Left renal pelvis (tissue), 4 donors: ENCODE data around the gene JUP. TPM values are rescaled to one million over a fixed set of nuclear protein-coding genes. Genes with fewer than 3 reads are reported as not detected.

Source experiments
- DNase-seq, 4 donors: peaks; one replicate each; pipeline ENCODE4 v3.0.0-alpha.2; 2013; ENCODE audit warnings: low read depth in 4 of 4, low spot score in 3 of 4
- polyA plus RNA-seq, 4 donors: library from polyadenylated mRNA; unstranded; fragments of 120-200 nt; gene quantifications; one replicate each; pipeline ENCODE4 v1.2.1, GENCODE V29; 2013; ENCODE audit not compliant: insufficient read length in 4 of 4

Gene JUP
- polyA plus RNA-seq, 4 donors = 74.9 to 239 (median 187) TPM

- DNase-seq = no peak
Measured at GRCh38 chr17:41762841-41763240, 23.7 kb downstream of the JUP start.

GRCh38 chr17:41762391-41762790, 24.1 kb downstream of the JUP start:
- no peak for DNase-seq

GRCh38 chr17:41760878-41761277, 25.6 kb downstream of the JUP start:
- no peak for DNase-seq

- DNase-seq = no peak
Measured at GRCh38 chr17:41758601-41759000, 27.9 kb downstream of the JUP start.

GRCh38 chr17:41754066-41754465, 32.4 kb downstream of the JUP start:
- DNase-seq = no peak

- DNase-seq = no peak
Measured at GRCh38 chr17:41751288-41751687, 35.2 kb downstream of the JUP start.

GRCh38 chr17:41750862-41751261, 35.6 kb downstream of the JUP start:
- DNase-seq = no peak

- no peak for DNase-seq
Measured at GRCh38 chr17:41748275-41748674, 38.2 kb downstream of the JUP start.

GRCh38 chr17:41741709-41742108, 44.8 kb downstream of the JUP start:
- DNase-seq = no peak

- DNase-seq = no peak
Measured at GRCh38 chr17:41740506-41740905, 46.0 kb downstream of the JUP start.

GRCh38 chr17:41739661-41740352, 46.7 kb downstream of the JUP start:
- DNase-seq = no peak

- no peak for DNase-seq
Measured at GRCh38 chr17:41738801-41739112, 47.8 kb downstream of the JUP start.

- peak; percentile 54 to 73 (median 65) for DNase-seq
Measured at GRCh38 chr17:41738077-41738800, 48.3 kb downstream of the JUP start.

GRCh38 chr17:41737680-41738023, 48.9 kb downstream of the JUP start:
- DNase-seq = no peak

- no peak for DNase-seq
Measured at GRCh38 chr17:41736983-41737679, 49.4 kb downstream of the JUP start.

GRCh38 chr17:41735744-41736143, 50.8 kb downstream of the JUP start:
- DNase-seq = no peak

GRCh38 chr17:41734949-41735313, 51.6 kb downstream of the JUP start:
- DNase-seq = no peak

- no peak for DNase-seq
Measured at GRCh38 chr17:41734139-41734948, 52.2 kb downstream of the JUP start, which contains the start of gene HAP1. HAP1 (minus strand) TSS chr17:41734643; CDS start chr17:41734634, 9 bp downstream.

GRCh38 chr17:41733348-41734138, 53.0 kb downstream of the JUP start:
- DNase-seq = no peak

GRCh38 chr17:41731836-41732235, 54.7 kb downstream of the JUP start:
- DNase-seq = no peak
